Gastroesophageal sphincter (tissue), 4 donors: ENCODE measurements around the gene FBXL16. TPM values are rescaled to one million over a fixed set of nuclear protein-coding genes. Genes with fewer than 3 reads are reported as not detected.

ENCODE experiments used
- ATAC-seq: fragments of 150-250 bp; one replicate; pipeline ENCODE4 v1.9.1; 2016; ENCODE audit warnings: mild to moderate bottlenecking, moderate library complexity
- H3K27ac ChIP-seq, 4 donors: fragments of 200-600 bp; sonication (generic) in 3 of 4; 1 replicate in 3 of 4; 2 replicates in 1 of 4; pipeline ENCODE4 v1.5.1; 2016 to 2019
- H3K27me3 ChIP-seq: fragments of 200-600 bp; sonication (generic); one replicate; pipeline ENCODE4 v1.5.1; 2019
- H3K36me3 ChIP-seq, 2 donors: fragments of 200-600 bp; sonication (generic); one replicate each; pipeline ENCODE4 v1.5.1; 2019; ENCODE audit warnings: control low read depth in 1 of 2
- H3K4me1 ChIP-seq, 3 donors: fragments of 200-600 bp; sonication (generic); 1 replicate in 2 of 3; 2 replicates in 1 of 3; pipeline ENCODE4 v1.5.1; 2016 to 2019; ENCODE audit warnings: control low read depth in 2 of 3
- H3K4me3 ChIP-seq, 2 donors: fragments of 200-600 bp; sonication (generic); one replicate each; pipeline ENCODE4 v1.5.1; 2019; ENCODE audit warnings: mild to moderate bottlenecking in 1 of 2, moderate library complexity in 1 of 2
- H3K9me3 ChIP-seq, 3 donors: fragments of 200-600 bp; sonication (generic); one replicate each; pipeline ENCODE4 v1.5.1; 2017 to 2019; ENCODE audit warnings: control low read depth in 2 of 3
- EP300 ChIP-seq: sonication (generic); formaldehyde crosslinking; IDR thresholded peaks from one replicate; pipeline ENCODE4 v1.6.1; 2017; ENCODE audit warnings: antibody characterized with exemption, mild to moderate bottlenecking
- POLR2A ChIP-seq, 2 donors: fragments of 450-650 bp; IDR thresholded peaks; one replicate each; pipeline ENCODE4 v1.6.1; 2017; ENCODE audit warnings: antibody characterized with exemption in 2 of 2, mild to moderate bottlenecking in 2 of 2, moderate library complexity in 1 of 2
- POLR2AphosphoS5 ChIP-seq: sonication (generic); formaldehyde crosslinking; IDR thresholded peaks from one replicate; pipeline ENCODE4 v1.6.1; 2017; ENCODE audit warnings: antibody characterized with exemption
- WGBS, 2 donors: methylation state at CpG; one replicate each; pipeline ENCODE4 v1.1.5; 2018; ENCODE audit warnings: low coverage in 1 of 2; 5-methylcytosine and 5-hydroxymethylcytosine counted together
- total RNA-seq, 4 donors: library from RNA; depleted of rRNA; stranded (reverse); fragments of >200 nt; gene quantifications; one replicate each; pipeline ENCODE4 v1.1.0, GENCODE V29; 2016
- TF ChIP-seq, protein P1 (sequence below), 4 experiments: fragments of 200-600 bp in 2 of 4; fragments of 450-650 bp in 2 of 4; sonication (generic) in 1 of 4; IDR thresholded peaks; one replicate each; pipeline ENCODE4 v1.5.1; 2017 to 2019; ENCODE audit warnings: antibody characterized with exemption in 4 of 4, mild to moderate bottlenecking in 2 of 4, moderate library complexity in 2 of 4

FBXL16 gene
- total RNA-seq, 4 donors from 2014 or later, result 0.27 to 1.4 (median 0.35) TPM

DNA sequence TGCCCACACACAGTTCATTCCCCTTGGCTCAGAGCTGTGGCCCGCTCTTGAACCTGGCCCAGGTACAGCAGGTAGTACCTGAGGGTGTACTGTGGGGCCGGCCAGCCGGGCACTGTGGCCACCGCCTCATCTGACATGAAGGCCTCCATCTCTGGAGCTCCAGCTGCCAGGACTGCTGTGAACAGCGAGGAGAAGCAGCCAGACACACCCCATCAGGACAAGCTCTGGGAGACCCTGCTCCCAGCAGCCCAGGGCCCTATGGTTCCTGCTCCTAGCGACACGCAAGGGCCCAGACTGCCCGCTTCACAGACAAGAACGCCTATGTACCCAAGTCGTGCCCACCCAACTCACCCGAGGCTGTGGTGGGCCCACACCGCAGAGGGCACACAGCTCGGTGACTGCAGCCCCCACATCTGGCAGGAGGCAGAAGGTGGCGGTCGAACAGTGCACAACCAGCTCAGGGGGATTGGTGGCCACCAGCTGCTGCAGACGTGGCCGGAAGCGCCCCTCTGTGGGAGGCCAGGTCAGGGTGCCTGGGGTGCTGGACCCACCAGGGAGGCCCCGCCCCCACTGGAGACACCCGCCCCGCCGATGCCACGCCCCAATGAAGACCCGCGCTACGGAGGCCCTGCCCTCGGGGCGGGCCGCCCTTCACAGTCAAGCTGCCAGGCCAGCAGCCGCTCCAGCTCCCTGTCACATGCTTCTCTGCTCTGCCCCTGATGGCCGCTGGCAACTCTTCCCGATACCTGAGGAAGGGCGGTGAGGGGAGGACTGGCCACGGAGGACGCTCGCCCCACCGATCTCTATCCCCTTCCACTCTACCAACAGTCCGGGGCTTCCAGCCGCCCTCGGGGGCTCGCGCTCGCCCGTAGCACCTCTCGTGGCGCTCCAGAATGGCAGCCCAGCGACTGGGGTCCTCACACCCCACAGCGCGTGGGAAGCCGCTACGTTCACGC is 26.5 kb downstream of the FBXL16 start:
- TF ChIP-seq, protein P1, sequence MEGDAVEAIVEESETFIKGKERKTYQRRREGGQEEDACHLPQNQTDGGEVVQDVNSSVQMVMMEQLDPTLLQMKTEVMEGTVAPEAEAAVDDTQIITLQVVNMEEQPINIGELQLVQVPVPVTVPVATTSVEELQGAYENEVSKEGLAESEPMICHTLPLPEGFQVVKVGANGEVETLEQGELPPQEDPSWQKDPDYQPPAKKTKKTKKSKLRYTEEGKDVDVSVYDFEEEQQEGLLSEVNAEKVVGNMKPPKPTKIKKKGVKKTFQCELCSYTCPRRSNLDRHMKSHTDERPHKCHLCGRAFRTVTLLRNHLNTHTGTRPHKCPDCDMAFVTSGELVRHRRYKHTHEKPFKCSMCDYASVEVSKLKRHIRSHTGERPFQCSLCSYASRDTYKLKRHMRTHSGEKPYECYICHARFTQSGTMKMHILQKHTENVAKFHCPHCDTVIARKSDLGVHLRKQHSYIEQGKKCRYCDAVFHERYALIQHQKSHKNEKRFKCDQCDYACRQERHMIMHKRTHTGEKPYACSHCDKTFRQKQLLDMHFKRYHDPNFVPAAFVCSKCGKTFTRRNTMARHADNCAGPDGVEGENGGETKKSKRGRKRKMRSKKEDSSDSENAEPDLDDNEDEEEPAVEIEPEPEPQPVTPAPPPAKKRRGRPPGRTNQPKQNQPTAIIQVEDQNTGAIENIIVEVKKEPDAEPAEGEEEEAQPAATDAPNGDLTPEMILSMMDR (IDR thresholded peaks at IDR 0.05), result no peak
- TF ChIP-seq POLR2AphosphoS5 (no peak), POLR2A (IDR thresholded peaks at IDR 0.05) (no peak), EP300 (no peak)
- Histone ChIP-seq H3K4me1 (peaks cover 0 to 72% (median 51%) of the 10 kb centered on the region in 3 donors), H3K9me3 (no peaks in the 10 kb centered on the region), H3K27me3 (peaks cover 8% of the 10 kb centered on the region), H3K36me3 (peaks cover 0 to 20% of the 10 kb centered on the region in 2 donors), H3K4me3 (peak overlapping the region; percentile 32 to 97), H3K27ac (peak overlapping the region; percentile 16 to 100 (median 95))
- WGBS, 2 donors, result 0% methylated on average over 8 of the region's 52 CpGs; no CpG with 5 or more reads in 1 of the 2 donors
- peak; percentile 17 for ATAC-seq

- no peak for TF ChIP-seq POLR2A (IDR thresholded peaks at IDR 0.05)
- no peak for TF ChIP-seq POLR2AphosphoS5
- TF ChIP-seq, protein P1 (IDR thresholded peaks at IDR 0.05), result no peak
- TF ChIP-seq EP300, result no peak
- no peak for ATAC-seq
- H3K27me3 ChIP-seq, result peaks cover 8% of the 10 kb centered on the region
- no peaks in the 10 kb centered on the region for H3K9me3 ChIP-seq
- no peak overlapping the region for H3K4me3 ChIP-seq
- H3K27ac ChIP-seq, result peak overlapping the region in 2 of 4 donors; percentile 96 to 100
- H3K4me1 ChIP-seq, result peaks cover 0 to 65% (median 47%) of the 10 kb centered on the region in 3 donors
- H3K36me3 ChIP-seq, result peaks cover 0 to 26% of the 10 kb centered on the region in 2 donors
- WGBS, 2 donors, result 60% methylated on average over 1 of the region's 21 CpGs; no CpG with 5 or more reads in 1 of the 2 donors
These were observed 27.3 kb downstream of the FBXL16 start for GRCh38 chr16:678209-678857.

- H3K36me3 ChIP-seq, result peaks cover 0 to 26% of the 10 kb centered on the region in 2 donors
- H3K27ac ChIP-seq, result no peak overlapping the region
- no peak for TF ChIP-seq POLR2A (IDR thresholded peaks at IDR 0.05)
- peaks cover 8% of the 10 kb centered on the region for H3K27me3 ChIP-seq
- peaks cover 0 to 58% (median 39%) of the 10 kb centered on the region in 3 donors for H3K4me1 ChIP-seq
- no peak overlapping the region for H3K4me3 ChIP-seq
- no peaks in the 10 kb centered on the region for H3K9me3 ChIP-seq
- WGBS, 2 donors, result no CpG with 5 or more reads among the region's 57 CpGs
- ATAC-seq, result no peak
These were observed 28.0 kb downstream of the FBXL16 start for GRCh38 chr16:677316-678190.

DNA sequence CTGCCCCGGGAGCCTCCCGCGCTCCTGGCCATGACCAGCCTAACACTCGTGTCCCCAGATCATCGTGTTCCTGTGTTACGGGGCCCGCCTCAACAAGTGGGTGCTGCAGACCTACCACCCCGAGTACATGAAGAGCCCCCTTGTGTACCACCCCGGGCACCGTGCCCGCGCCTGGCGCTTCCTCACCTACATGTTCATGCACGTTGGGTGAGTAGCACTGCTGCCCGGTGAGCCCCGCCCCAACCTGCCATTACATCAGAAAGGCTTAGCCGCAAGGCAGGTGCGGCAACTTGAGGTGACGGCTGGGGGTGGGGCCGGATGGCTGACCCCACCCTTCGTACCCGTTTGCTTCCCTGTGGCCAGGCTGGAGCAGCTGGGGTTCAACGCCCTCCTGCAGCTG is 28.7 kb downstream of the FBXL16 start:
- H3K27ac ChIP-seq, result no peak overlapping the region
- no peak for TF ChIP-seq POLR2AphosphoS5
- no peak for TF ChIP-seq POLR2A (IDR thresholded peaks at IDR 0.05)
- no peak for TF ChIP-seq EP300
- TF ChIP-seq, protein P1 (IDR thresholded peaks at IDR 0.05), result no peak
- no peak for ATAC-seq
- no peak overlapping the region for H3K4me3 ChIP-seq
- H3K36me3 ChIP-seq, result peaks cover 0 to 26% of the 10 kb centered on the region in 2 donors
- H3K9me3 ChIP-seq, result no peaks in the 10 kb centered on the region
- peaks cover 0 to 51% (median 32%) of the 10 kb centered on the region in 3 donors for H3K4me1 ChIP-seq
- WGBS, 2 donors, result no CpG with 5 or more reads among the region's 23 CpGs
- H3K27me3 ChIP-seq, result peaks cover 8% of the 10 kb centered on the region

GRCh38 chr16:676565-676902 is 29.1 kb downstream of the FBXL16 start:
- Histone ChIP-seq H3K4me1 (peaks cover 0 to 47% (median 29%) of the 10 kb centered on the region in 3 donors), H3K9me3 (no peaks in the 10 kb centered on the region), H3K27ac (no peak overlapping the region), H3K27me3 (peaks cover 8% of the 10 kb centered on the region), H3K36me3 (peaks cover 0 to 26% of the 10 kb centered on the region in 2 donors), H3K4me3 (no peak overlapping the region)
- ATAC-seq, result no peak
- no peak for TF ChIP-seq POLR2AphosphoS5
- TF ChIP-seq, protein P1 (IDR thresholded peaks at IDR 0.05), result no peak
- WGBS, 2 donors, result no CpG with 5 or more reads among the region's 21 CpGs
